ENCODE measurements around the gene YIPF3. TPM values are rescaled to one million over a fixed set of nuclear protein-coding genes. Genes with fewer than 3 reads are reported as not detected.

YIPF3 gene
- total RNA-seq, 1 donor from 2014 or later = 122 TPM

DNA sequence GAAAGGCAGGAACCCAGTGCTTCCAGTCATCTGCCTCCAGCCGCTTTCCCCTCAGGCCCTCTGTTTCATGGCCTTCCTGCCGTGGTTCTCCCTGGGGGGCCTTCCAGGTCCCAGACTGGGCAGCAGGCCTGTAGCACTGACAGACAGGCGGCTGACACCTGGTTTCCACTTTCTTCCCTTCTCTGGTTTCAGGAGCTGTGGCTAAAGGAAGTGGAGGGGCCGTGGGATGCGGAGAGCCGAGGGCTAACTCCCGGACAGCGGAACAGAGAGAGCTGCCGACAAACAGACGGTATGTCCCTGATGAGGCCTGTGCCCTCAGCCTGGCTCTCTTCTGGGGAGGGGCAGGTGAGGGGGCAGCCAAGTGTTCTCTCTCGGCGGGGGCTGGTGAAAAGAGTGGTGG, 19.0 kb downstream of the YIPF3 start:
- Mint-ChIP-seq H3K27me3 (no peaks in the 10 kb centered on the region), H3K27ac (peak overlapping the region; percentile 56), H3K4me1 (ENCODE audit: unreplicated experiment) (peaks cover 18% of the 10 kb centered on the region), H3K9me3 (no peaks in the 10 kb centered on the region), H3K36me3 (no peaks in the 10 kb centered on the region), H3K4me3 (no peak overlapping the region)
- DNase-seq (ENCODE audit: extremely low spot score, unreplicated experiment) = no peak
- TF ChIP-seq, protein P1, sequence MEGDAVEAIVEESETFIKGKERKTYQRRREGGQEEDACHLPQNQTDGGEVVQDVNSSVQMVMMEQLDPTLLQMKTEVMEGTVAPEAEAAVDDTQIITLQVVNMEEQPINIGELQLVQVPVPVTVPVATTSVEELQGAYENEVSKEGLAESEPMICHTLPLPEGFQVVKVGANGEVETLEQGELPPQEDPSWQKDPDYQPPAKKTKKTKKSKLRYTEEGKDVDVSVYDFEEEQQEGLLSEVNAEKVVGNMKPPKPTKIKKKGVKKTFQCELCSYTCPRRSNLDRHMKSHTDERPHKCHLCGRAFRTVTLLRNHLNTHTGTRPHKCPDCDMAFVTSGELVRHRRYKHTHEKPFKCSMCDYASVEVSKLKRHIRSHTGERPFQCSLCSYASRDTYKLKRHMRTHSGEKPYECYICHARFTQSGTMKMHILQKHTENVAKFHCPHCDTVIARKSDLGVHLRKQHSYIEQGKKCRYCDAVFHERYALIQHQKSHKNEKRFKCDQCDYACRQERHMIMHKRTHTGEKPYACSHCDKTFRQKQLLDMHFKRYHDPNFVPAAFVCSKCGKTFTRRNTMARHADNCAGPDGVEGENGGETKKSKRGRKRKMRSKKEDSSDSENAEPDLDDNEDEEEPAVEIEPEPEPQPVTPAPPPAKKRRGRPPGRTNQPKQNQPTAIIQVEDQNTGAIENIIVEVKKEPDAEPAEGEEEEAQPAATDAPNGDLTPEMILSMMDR (conservative IDR thresholded peaks at IDR 0.05) = no peak

GRCh38 chr6:43497129-43497396, 19.7 kb downstream of the YIPF3 start:
- H3K36me3 Mint-ChIP-seq = no peaks in the 10 kb centered on the region
- DNase-seq (ENCODE audit: extremely low spot score, unreplicated experiment) = no peak
- H3K4me3 Mint-ChIP-seq = no peak overlapping the region
- no peaks in the 10 kb centered on the region for H3K9me3 Mint-ChIP-seq
- TF ChIP-seq, protein P1 (conservative IDR thresholded peaks at IDR 0.05) = no peak
- H3K27me3 Mint-ChIP-seq = no peaks in the 10 kb centered on the region
- peaks cover 24% of the 10 kb centered on the region for H3K4me1 Mint-ChIP-seq (ENCODE audit: unreplicated experiment)
- H3K27ac Mint-ChIP-seq = peak overlapping the region; percentile 56

- Mint-ChIP-seq H3K9me3 (no peaks in the 10 kb centered on the region), H3K36me3 (no peaks in the 10 kb centered on the region), H3K27me3 (no peaks in the 10 kb centered on the region), H3K4me3 (no peak overlapping the region), H3K4me1 (ENCODE audit: unreplicated experiment) (peaks cover 25% of the 10 kb centered on the region), H3K27ac (peak overlapping the region; percentile 86)
- TF ChIP-seq, protein P1 (conservative IDR thresholded peaks at IDR 0.05) = peak; percentile 54
- DNase-seq (ENCODE audit: extremely low spot score, unreplicated experiment) = no peak
Measured at GRCh38 chr6:43496370-43497128, 20.2 kb downstream of the YIPF3 start.

GRCh38 chr6:43495409-43495941, 21.3 kb downstream of the YIPF3 start:
- TF ChIP-seq, protein P1 (conservative IDR thresholded peaks at IDR 0.05) = peak; percentile 17
- Mint-ChIP-seq H3K4me1 (ENCODE audit: unreplicated experiment) (peaks cover 25% of the 10 kb centered on the region), H3K4me3 (no peak overlapping the region), H3K9me3 (no peaks in the 10 kb centered on the region), H3K27me3 (no peaks in the 10 kb centered on the region), H3K27ac (peak overlapping the region; percentile 86), H3K36me3 (no peaks in the 10 kb centered on the region)
- DNase-seq (ENCODE audit: extremely low spot score, unreplicated experiment) = no peak

DNA sequence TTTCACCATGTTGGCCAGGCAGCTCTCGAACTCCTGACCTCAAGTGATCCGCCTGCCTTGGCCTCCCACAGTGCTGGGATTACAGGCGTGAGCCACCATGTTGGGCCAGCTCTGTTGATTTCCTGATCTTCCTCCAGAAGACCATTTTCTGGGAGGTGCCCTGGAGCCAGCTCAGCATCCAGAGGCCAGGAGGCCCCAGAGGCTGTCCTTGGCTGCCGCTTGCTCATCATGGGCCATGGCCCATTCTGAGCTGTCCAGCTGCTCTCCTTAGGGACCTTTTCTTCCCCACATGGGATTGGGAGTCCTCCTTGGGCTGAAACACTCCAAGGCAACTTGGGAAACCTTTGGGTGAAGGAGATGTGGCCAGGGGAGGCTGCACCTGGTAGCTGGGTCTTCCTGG, 22.0 kb downstream of the YIPF3 start:
- Mint-ChIP-seq H3K4me3 (no peak overlapping the region), H3K27ac (no peak overlapping the region), H3K36me3 (no peaks in the 10 kb centered on the region), H3K9me3 (no peaks in the 10 kb centered on the region), H3K4me1 (ENCODE audit: unreplicated experiment) (peaks cover 25% of the 10 kb centered on the region), H3K27me3 (no peaks in the 10 kb centered on the region)
- TF ChIP-seq, protein P1 (conservative IDR thresholded peaks at IDR 0.05) = no peak
- DNase-seq (ENCODE audit: extremely low spot score, unreplicated experiment) = no peak

Data from type B pancreatic cell (in vitro differentiated cells).